ENCODE measurements around the gene TECPR2.

- no peak for TF ChIP-seq CTCF (IDR thresholded peaks at IDR 0.05; ENCODE audit: low read depth, low read length, poor library complexity, severe bottlenecking)
- TF ChIP-seq EZH2phosphoT487 (IDR thresholded peaks at IDR 0.05; ENCODE audit: borderline replicate concordance, low read length): no peak
Observed at GRCh38 chr14:102403028-102403427, 40.3 kb downstream of the TECPR2 start.

All from DOHH2 (cell line).